OCI-M1 (cell line): ENCODE results near the gene TAF11.
"Not testable (repeated sequence)": the region's sequence is repeated elsewhere in the genome, so short reads cannot be mapped to it uniquely, and the experiment has no call there.

Source experiments
- DNase-seq: peaks from one replicate; lab custom pipeline; 2025; lab: John Stamatoyannopoulos, UW

Gene TAF11

DNA sequence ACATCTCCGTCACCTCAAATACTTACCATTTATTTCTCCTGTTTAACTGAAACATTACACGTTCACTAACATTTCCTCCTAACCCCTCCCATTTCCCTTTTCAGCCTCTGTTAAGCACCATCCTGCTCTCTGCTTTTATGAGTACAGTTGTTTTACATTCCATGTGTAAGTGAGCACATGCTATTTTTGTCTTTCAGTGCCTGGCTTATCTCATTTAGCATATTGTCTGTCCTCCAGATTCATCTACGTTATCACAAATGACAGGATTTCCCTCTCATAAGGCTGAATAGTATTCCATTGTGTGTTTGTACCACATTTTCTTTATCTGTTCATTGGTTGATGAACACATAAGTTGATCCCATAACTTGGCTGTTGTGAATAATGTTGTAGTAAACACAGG is 22.7 kb downstream of the TAF11 start:
- peak; percentile 95 for DNase-seq

GRCh38 chr6:34864007-34864406 is 23.8 kb downstream of the TAF11 start:
- no peak for DNase-seq

- DNase-seq, result no peak
These were observed 27.1 kb downstream of the TAF11 start for GRCh38 chr6:34860776-34861175.

- DNase-seq, result peak; percentile 85
These were observed 27.9 kb downstream of the TAF11 start for GRCh38 chr6:34859951-34860350.

- DNase-seq, result peak; percentile 40
These were observed 29.2 kb downstream of the TAF11 start for GRCh38 chr6:34858681-34859080.

DNA sequence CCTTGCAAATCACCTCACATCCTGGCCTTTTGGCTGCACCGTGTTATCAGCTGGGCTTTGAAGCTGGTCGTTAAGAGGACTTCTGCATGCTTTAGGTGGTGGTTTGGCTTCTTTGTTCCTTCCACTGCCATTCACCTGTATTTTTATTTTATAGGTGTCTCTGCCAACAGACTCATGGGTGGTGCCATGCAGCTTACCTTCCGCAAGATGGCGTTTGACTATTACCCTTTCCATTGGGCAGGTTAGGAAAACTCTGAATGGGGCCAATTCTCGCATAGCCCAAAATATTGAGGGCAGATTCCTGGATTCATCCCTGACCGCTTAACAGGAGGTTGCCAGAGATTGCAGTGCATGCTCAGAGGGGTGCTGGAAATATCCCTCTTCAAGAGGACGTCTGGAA is 32.4 kb downstream of the TAF11 start:
- no peak for DNase-seq

GRCh38 chr6:34852406-34853085 is 35.3 kb downstream of the TAF11 start:
- DNase-seq, result no peak

DNA sequence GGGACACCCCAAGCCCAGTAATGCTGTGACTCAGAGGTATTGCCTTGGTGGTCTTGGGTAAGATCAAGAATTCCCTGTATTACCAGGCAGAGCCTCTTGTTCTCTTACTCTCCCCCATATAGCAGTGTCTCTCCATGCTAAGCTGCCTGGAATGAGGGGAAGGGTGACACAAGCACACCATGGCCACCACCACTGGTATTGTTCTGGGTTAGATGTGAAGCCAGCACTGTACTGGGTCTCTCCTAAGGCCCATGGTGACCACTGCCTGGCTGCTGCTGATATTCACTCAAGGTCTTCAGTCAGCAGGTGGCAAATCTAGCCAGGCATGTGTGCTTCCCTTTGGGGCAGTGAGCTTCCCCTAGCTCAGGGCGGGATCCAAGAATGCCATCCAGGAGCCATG is 36.5 kb downstream of the TAF11 start:
- no peak for DNase-seq

DNA sequence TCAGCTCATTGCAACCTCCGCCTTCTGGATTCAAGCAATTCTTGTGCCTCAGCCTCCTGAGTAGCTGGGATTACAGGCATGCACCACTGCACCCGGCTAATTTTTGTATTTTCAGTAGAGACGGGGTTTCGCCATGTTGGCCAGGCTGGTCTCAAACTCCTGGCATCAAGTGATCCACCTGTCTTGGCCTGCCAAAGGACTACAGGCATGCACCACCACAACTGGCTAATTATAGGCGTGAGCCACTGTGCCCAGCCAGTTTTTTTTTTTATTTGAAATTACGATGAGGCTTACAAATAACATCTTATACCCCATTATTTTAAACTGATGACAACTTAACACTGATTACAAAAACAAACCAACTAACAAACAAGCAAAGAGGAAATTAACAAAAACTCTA is 38.8 kb downstream of the TAF11 start:
- not testable (repeated sequence) for DNase-seq

DNA sequence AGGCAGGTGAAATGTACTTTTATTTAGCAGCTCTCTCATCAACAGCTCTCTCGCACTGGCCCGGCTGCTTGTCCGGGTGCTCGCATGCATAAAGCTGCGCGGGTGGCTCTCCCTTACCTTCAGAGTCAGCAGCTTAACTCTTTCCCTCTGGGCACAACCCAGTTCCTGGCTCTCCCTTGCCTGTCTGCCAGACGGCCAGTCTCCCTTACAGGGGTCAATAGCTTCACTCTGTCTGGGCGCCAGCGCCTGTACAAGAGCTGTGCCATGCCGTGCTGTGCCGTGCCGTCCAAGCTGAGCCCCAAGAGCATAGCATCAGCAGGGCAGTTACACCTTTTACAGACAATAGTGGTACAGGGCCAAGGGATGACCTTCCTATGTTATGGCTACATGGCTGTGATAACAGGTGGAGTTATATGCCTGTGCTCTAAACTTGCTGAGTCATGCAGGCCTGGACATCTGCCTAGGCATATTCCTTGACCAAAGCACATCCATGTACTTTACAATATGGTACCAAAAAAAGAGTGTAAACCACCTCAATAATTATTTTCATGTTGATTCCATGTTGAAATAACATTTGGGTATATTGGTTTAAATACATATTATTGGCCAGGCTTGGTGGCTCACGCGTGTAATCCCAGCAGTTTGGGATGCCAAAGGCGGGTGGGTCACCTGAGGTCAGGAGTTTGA is 48.0 kb downstream of the TAF11 start:
- DNase-seq, result peak; percentile 18

DNA sequence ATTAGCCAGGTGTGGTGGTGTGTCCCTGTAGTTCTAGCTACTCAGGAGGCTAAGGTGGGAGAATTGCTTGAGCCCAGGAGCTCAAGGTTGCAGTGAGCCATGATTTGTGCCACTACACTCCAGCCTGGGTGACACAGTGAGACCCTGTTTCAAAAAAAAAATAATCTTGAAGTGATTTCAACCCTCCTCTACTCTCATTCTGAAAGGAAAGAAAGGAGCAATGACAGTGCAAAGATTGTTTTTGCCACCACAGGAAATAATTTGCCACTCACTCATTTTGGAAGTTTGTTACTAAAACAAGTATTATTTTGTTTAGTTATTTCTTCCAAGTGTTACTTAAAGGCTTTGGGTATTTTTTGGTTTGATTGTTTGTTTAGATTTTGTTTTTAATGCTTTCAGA is 50.3 kb downstream of the TAF11 start:
- no peak for DNase-seq

DNA sequence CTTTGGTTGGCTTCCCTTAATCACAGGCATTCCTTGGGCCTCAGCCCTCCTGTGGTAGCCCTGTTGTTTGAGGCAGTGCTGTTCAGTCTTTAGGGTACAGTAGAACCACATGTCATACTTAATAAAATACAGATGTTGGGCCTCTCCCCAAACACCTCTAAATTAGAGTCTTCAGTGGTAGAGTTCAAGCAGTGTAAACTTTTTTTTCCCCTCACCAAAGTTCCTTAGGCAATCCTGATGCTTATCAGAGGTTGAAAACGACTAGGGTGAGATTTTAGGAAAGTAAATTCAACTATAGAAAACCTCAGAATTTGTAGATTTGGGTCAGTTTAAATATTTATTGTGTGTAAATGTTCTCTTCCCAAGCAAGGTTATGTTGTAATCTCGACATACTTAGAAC is 51.4 kb downstream of the TAF11 start:
- no peak for DNase-seq

DNA sequence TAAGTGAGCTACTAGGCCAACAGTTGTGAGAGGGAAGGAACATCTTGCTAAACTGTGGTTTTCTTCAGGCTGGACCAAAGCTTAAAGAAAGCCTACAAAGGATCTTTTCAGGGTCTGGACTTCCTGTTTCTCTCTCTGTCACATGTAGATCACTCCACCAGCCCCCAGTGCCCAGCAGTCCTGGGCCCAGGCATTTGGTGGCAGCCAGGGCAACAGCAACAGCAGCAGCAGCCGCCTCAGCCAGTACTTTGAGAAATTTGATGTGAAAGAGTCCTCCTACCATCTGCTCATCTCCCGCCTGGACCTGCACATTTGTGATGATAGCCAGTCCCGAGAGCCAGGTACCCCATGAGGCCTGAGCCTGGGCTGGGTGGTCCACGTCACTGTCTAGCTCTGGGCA is 51.8 kb downstream of the TAF11 start:
- no peak for DNase-seq

- peak; percentile 50 for DNase-seq
These were observed 52.9 kb downstream of the TAF11 start for GRCh38 chr6:34834789-34835518.

GRCh38 chr6:34832942-34833341 is 54.9 kb downstream of the TAF11 start:
- no peak for DNase-seq

- no peak for DNase-seq
These were observed 58.7 kb downstream of the TAF11 start for GRCh38 chr6:34829137-34829536.
